Measurements from ENCODE around the gene JPH2. TPM values are rescaled to one million over a fixed set of nuclear protein-coding genes. Genes with fewer than 3 reads are reported as not detected.
A peak's percentile ranks its signal among the peaks of the same experiment; 100 is the strongest.

JPH2 gene
- total and polyA plus RNA-seq, 2 donors from 2014 or later = 2.5 to 11.4 TPM

- DNase-seq (peak in 4 of 5 donors; percentile 69 to 84 (median 76)), FAIRE-seq (no peak)
- TF ChIP-seq CTCF (IDR thresholded peaks at IDR 0.05; ENCODE audit: borderline replicate concordance, extremely low read depth, insufficient read depth) = no peak
- no peaks in the 10 kb centered on the region for H3K9me3 ChIP-seq (ENCODE audit: control insufficient read depth in 2 of 3, insufficient read depth in 1 of 3, low read length in 3 of 3)
- no peaks in the 10 kb centered on the region for H3K27me3 ChIP-seq (ENCODE audit: control insufficient read depth, insufficient read depth, low read length)
- no peaks in the 10 kb centered on the region for H3K36me3 ChIP-seq (ENCODE audit: control insufficient read depth in 2 of 3, insufficient read depth in 3 of 3, low read length in 3 of 3)
- H3K4me3 ChIP-seq (ENCODE audit: low read length in 3 of 3) = no peak overlapping the region
- H3K27ac ChIP-seq (ENCODE audit: low read depth in 2 of 2, low read length in 2 of 2) = no peak overlapping the region
- no peaks in the 10 kb centered on the region for H3K4me1 ChIP-seq (ENCODE audit: control insufficient read depth in 2 of 3, insufficient read depth in 2 of 3, low read depth in 1 of 3, low read length in 3 of 3)
- intact Hi-C loops (cut with DNase I) = no loop called here
- H3K9ac ChIP-seq (ENCODE audit: low read length in 3 of 3) = no peak overlapping the region
These were observed 49.7 kb downstream of the JPH2 start for GRCh38 chr20:44137266-44137801.

GRCh38 chr20:44136579-44137265, 50.3 kb downstream of the JPH2 start:
- DNase-seq (no peak), FAIRE-seq (no peak)
- Histone ChIP-seq H3K27ac (ENCODE audit: low read depth in 2 of 2, low read length in 2 of 2) (no peak overlapping the region), H3K9me3 (ENCODE audit: control insufficient read depth in 2 of 3, insufficient read depth in 1 of 3, low read length in 3 of 3) (no peaks in the 10 kb centered on the region), H3K36me3 (ENCODE audit: control insufficient read depth in 2 of 3, insufficient read depth in 3 of 3, low read length in 3 of 3) (no peaks in the 10 kb centered on the region), H3K4me3 (ENCODE audit: low read length in 3 of 3) (no peak overlapping the region), H3K27me3 (ENCODE audit: control insufficient read depth, insufficient read depth, low read length) (no peaks in the 10 kb centered on the region), H3K4me1 (ENCODE audit: control insufficient read depth in 2 of 3, insufficient read depth in 2 of 3, low read depth in 1 of 3, low read length in 3 of 3) (no peaks in the 10 kb centered on the region), H3K9ac (ENCODE audit: low read length in 3 of 3) (no peak overlapping the region)
- intact Hi-C loops (cut with DNase I) = no loop called here
- TF ChIP-seq CTCF (IDR thresholded peaks at IDR 0.05; ENCODE audit: borderline replicate concordance, extremely low read depth, insufficient read depth) = no peak

- H3K4me1 ChIP-seq (ENCODE audit: control insufficient read depth in 2 of 3, insufficient read depth in 2 of 3, low read depth in 1 of 3, low read length in 3 of 3) = no peaks in the 10 kb centered on the region
- FAIRE-seq (no peak), DNase-seq (no peak)
- no peak overlapping the region for H3K4me3 ChIP-seq (ENCODE audit: low read length in 3 of 3)
- H3K9me3 ChIP-seq (ENCODE audit: control insufficient read depth in 2 of 3, insufficient read depth in 1 of 3, low read length in 3 of 3) = no peaks in the 10 kb centered on the region
- H3K27me3 ChIP-seq (ENCODE audit: control insufficient read depth, insufficient read depth, low read length) = no peaks in the 10 kb centered on the region
- H3K9ac ChIP-seq (ENCODE audit: low read length in 3 of 3) = no peak overlapping the region
- no peak overlapping the region for H3K27ac ChIP-seq (ENCODE audit: low read depth in 2 of 2, low read length in 2 of 2)
- TF ChIP-seq CTCF (IDR thresholded peaks at IDR 0.05; ENCODE audit: borderline replicate concordance, extremely low read depth, insufficient read depth) = no peak
- intact Hi-C loops (cut with DNase I) = no loop called here
- H3K36me3 ChIP-seq (ENCODE audit: control insufficient read depth in 2 of 3, insufficient read depth in 3 of 3, low read length in 3 of 3) = no peaks in the 10 kb centered on the region
These were observed 51.4 kb downstream of the JPH2 start for GRCh38 chr20:44135417-44136204.

All from kidney (tissue), 14 donors.